ENCODE data around the gene SMIM21. TPM values are rescaled to one million over a fixed set of nuclear protein-coding genes. Genes with fewer than 3 reads are reported as not detected.

Gene SMIM21
- total and polyA plus RNA-seq, 4 donors, result 0.27 to 0.38 TPM; not detected in 2

DNA sequence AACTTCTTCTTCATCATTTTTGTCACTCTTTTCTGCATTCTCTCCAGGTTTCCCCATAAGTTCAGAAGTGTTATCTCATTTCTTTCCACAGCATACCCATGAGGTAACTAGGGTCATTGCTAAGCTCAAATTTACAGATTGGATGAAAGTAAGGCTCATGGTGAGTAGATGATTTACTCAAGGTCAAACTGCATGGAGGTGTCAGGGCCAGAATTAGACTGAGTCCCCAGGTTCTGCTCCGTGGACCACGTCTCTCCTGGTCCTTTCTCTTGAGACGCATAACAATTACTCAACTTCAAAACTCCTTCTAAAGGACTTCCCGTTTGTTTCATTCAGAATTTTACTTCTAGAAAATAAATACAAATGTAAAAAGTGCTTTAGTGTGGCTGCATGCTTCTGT lies 43.4 kb downstream of the SMIM21 start:
- WGBS (ENCODE audit: insufficient coverage), result no CpG with 5 or more reads among the region's 4 CpGs
- H3K27me3 ChIP-seq (ENCODE audit: control insufficient read depth, insufficient read depth, low read length), result no peaks in the 10 kb centered on the region
- no peak overlapping the region for H3K27ac ChIP-seq (ENCODE audit: low read depth, low read length)
- DNase-seq (ENCODE audit: low read depth in 4 of 6, low spot score in 6 of 6), result no peak
- H3K9me3 ChIP-seq (ENCODE audit: control insufficient read depth, insufficient read depth, low read length), result no peaks in the 10 kb centered on the region
- H3K36me3 ChIP-seq (ENCODE audit: control insufficient read depth, insufficient read depth, low read length), result no peaks in the 10 kb centered on the region
- H3K4me3 ChIP-seq (ENCODE audit: low read depth, low read length), result no peak overlapping the region
- H3K4me1 ChIP-seq (ENCODE audit: control insufficient read depth, insufficient read depth, low read length), result no peaks in the 10 kb centered on the region

DNA sequence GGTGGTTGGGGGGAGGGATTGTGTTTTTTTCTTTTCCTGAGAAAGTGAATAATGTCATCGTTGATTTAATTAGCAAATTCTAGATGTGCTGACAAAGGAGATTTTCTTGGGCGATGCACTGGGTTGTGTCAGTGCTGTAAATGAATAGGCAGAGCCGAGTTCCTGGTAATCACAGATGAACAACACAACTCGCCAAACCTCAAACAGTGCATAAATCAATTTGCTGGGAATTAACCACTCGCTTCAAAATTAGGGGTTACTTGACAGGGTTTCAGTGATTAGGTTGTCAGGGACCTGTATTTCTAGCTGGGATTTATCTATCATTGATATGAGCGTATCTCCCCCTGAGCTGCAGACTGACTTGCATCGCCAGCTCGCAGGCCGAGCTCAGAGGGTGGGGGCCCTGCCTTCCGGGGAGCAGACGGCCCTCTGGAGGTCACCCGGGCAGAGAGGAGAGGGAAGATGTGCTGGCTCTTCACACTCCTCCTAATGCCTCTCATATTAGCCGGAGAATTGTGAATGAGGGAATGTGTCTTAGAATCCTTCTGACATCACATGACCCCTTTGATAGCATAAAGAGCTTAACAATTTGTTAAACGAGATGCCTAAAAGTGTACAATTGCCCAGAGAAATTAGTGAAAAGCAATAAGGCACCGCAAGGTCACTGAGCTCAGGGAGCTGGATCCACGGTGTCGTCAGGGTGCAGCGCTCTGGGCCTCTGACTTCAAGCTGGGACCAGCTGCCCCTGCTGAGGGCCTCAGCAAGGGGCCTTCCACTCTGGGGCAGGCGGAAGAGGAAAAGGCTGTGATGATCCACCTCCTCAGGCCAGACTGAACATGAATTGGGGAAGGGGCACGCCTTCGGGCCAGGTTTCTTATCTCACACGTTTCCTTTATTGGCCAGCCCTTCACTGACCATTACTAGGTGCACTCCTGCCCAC lies 48.9 kb downstream of the SMIM21 start:
- H3K4me1 ChIP-seq (ENCODE audit: control insufficient read depth, insufficient read depth, low read length), result peaks cover 10% of the 10 kb centered on the region
- H3K27ac ChIP-seq (ENCODE audit: low read depth, low read length), result no peak overlapping the region
- 74% methylated on average over 8 of the region's 22 CpGs for WGBS (ENCODE audit: insufficient coverage)
- no peak overlapping the region for H3K4me3 ChIP-seq (ENCODE audit: low read depth, low read length)
- peak in 2 of 6 donors; percentile 25 to 63 for DNase-seq (ENCODE audit: low read depth in 4 of 6, low spot score in 6 of 6)
- H3K9me3 ChIP-seq (ENCODE audit: control insufficient read depth, insufficient read depth, low read length), result no peaks in the 10 kb centered on the region
- no peaks in the 10 kb centered on the region for H3K36me3 ChIP-seq (ENCODE audit: control insufficient read depth, insufficient read depth, low read length)
- H3K27me3 ChIP-seq (ENCODE audit: control insufficient read depth, insufficient read depth, low read length), result no peaks in the 10 kb centered on the region

DNA sequence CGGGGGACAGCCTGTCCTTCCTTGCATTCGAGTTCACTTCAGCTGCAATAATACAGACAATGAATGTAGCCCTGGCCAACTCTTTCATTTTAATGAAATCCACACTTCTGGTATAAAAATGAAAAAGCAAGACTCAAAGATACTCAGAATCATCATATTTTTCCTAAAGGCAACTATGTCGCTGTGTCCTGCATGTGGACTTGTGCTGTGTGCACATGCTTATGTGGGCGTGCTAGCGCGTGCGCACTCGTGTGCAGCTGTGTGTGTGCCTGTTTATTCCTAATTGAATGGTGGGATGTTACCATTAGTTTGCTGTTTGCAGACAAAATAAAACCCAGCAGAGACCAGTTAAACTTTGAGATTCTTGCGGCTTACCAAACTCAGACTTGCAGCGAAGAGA lies 49.6 kb downstream of the SMIM21 start:
- H3K4me3 ChIP-seq (ENCODE audit: low read depth, low read length), result no peak overlapping the region

DNA sequence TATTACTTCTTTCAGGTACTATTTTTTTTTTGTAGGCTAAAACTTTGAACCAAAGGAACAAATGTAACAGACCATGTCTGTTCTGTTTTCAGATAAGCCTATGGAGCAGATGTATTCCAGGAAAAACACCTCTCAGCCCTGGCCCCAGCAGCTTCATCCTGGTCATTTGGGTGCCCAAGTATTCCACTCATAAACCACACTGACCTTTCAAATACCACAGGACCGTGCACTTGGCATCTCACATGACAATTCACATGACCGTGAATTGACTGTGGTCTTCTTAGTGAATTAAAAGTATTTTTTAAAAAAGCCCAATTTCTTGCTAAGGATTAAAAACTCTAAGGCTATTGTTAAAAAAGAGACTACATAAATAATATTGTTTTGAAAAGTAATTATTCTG lies 50.2 kb downstream of the SMIM21 start:
- WGBS (ENCODE audit: insufficient coverage), result no CpG with 5 or more reads among the region's 2 CpGs
- H3K36me3 ChIP-seq (ENCODE audit: control insufficient read depth, insufficient read depth, low read length), result no peaks in the 10 kb centered on the region
- no peaks in the 10 kb centered on the region for H3K27me3 ChIP-seq (ENCODE audit: control insufficient read depth, insufficient read depth, low read length)
- no peaks in the 10 kb centered on the region for H3K9me3 ChIP-seq (ENCODE audit: control insufficient read depth, insufficient read depth, low read length)
- no peak overlapping the region for H3K27ac ChIP-seq (ENCODE audit: low read depth, low read length)
- no peak for DNase-seq (ENCODE audit: low read depth in 4 of 6, low spot score in 6 of 6)
- peaks cover 10% of the 10 kb centered on the region for H3K4me1 ChIP-seq (ENCODE audit: control insufficient read depth, insufficient read depth, low read length)
- no peak overlapping the region for H3K4me3 ChIP-seq (ENCODE audit: low read depth, low read length)

More for the DNA sequence above, 49.6 kb downstream of the SMIM21 start:
- WGBS (ENCODE audit: insufficient coverage), result 61% methylated on average over 8 of the region's 10 CpGs
- Histone ChIP-seq H3K27me3 (ENCODE audit: control insufficient read depth, insufficient read depth, low read length) (no peaks in the 10 kb centered on the region), H3K27ac (ENCODE audit: low read depth, low read length) (no peak overlapping the region), H3K9me3 (ENCODE audit: control insufficient read depth, insufficient read depth, low read length) (no peaks in the 10 kb centered on the region), H3K4me1 (ENCODE audit: control insufficient read depth, insufficient read depth, low read length) (peaks cover 10% of the 10 kb centered on the region), H3K36me3 (ENCODE audit: control insufficient read depth, insufficient read depth, low read length) (no peaks in the 10 kb centered on the region)
- peak in 2 of 6 donors; percentile 72 to 89 for DNase-seq (ENCODE audit: low read depth in 4 of 6, low spot score in 6 of 6)

- 73% methylated on average over 2 of the region's 3 CpGs for WGBS (ENCODE audit: insufficient coverage)
- H3K27me3 ChIP-seq (ENCODE audit: control insufficient read depth, insufficient read depth, low read length), result no peaks in the 10 kb centered on the region
- no peaks in the 10 kb centered on the region for H3K36me3 ChIP-seq (ENCODE audit: control insufficient read depth, insufficient read depth, low read length)
- H3K27ac ChIP-seq (ENCODE audit: low read depth, low read length), result no peak overlapping the region
- no peak for DNase-seq (ENCODE audit: low read depth in 4 of 6, low spot score in 6 of 6)
- no peak overlapping the region for H3K4me3 ChIP-seq (ENCODE audit: low read depth, low read length)
- no peaks in the 10 kb centered on the region for H3K9me3 ChIP-seq (ENCODE audit: control insufficient read depth, insufficient read depth, low read length)
- H3K4me1 ChIP-seq (ENCODE audit: control insufficient read depth, insufficient read depth, low read length), result peaks cover 10% of the 10 kb centered on the region
Observed at GRCh38 chr18:75376004-75376403, 51.5 kb downstream of the SMIM21 start.

DNA sequence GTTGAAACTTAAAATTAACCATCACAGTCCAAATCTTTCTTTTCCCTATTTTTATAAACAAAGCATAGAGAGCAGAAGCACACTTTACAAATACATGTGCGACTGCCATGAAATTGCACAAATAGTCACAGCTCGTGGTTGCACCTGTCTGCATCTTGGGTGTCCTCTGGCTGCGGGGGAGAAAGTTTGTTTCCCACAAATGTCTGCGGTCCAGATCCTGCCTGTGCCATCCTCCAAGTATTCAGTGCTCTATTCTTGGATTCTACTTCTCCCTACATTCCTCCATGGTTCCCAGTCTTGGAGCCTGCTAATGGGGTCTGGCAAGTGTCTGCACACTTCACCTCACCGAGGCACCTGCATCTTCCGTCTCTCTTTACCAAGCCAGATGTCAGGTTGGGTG lies 52.2 kb downstream of the SMIM21 start:
- Histone ChIP-seq H3K36me3 (ENCODE audit: control insufficient read depth, insufficient read depth, low read length) (no peaks in the 10 kb centered on the region), H3K4me1 (ENCODE audit: control insufficient read depth, insufficient read depth, low read length) (peaks cover 10% of the 10 kb centered on the region), H3K4me3 (ENCODE audit: low read depth, low read length) (no peak overlapping the region), H3K27ac (ENCODE audit: low read depth, low read length) (no peak overlapping the region), H3K9me3 (ENCODE audit: control insufficient read depth, insufficient read depth, low read length) (no peaks in the 10 kb centered on the region), H3K27me3 (ENCODE audit: control insufficient read depth, insufficient read depth, low read length) (no peaks in the 10 kb centered on the region)
- no peak for DNase-seq (ENCODE audit: low read depth in 4 of 6, low spot score in 6 of 6)
- WGBS (ENCODE audit: insufficient coverage), result 93% methylated on average over 6 of the region's 6 CpGs

DNA sequence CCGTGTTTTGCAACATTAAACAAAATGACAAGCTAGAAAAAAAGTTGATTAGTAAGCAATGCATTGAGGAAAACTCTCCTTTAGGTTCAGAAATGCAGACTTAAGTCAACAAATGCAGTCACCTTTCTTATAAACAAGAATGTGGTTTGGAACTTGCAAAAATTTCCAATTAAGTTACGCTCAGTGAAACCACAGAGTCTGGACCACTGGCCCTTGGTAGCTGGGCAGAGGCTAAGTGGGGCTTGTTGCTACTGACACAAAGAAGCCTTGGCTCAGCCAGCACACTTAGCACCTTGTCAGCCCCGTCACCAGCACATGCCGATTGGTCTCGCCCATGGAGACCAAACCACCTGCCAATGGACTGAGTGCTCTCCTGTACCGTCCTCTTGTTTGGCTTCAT lies 53.0 kb downstream of the SMIM21 start:
- no peak overlapping the region for H3K27ac ChIP-seq (ENCODE audit: low read depth, low read length)
- no peak for DNase-seq (ENCODE audit: low read depth in 4 of 6, low spot score in 6 of 6)
- peaks cover 10% of the 10 kb centered on the region for H3K4me1 ChIP-seq (ENCODE audit: control insufficient read depth, insufficient read depth, low read length)
- no peak overlapping the region for H3K4me3 ChIP-seq (ENCODE audit: low read depth, low read length)
- WGBS (ENCODE audit: insufficient coverage), result 72% methylated on average over 3 of the region's 6 CpGs
- H3K9me3 ChIP-seq (ENCODE audit: control insufficient read depth, insufficient read depth, low read length), result no peaks in the 10 kb centered on the region
- H3K27me3 ChIP-seq (ENCODE audit: control insufficient read depth, insufficient read depth, low read length), result no peaks in the 10 kb centered on the region
- no peaks in the 10 kb centered on the region for H3K36me3 ChIP-seq (ENCODE audit: control insufficient read depth, insufficient read depth, low read length)

DNA sequence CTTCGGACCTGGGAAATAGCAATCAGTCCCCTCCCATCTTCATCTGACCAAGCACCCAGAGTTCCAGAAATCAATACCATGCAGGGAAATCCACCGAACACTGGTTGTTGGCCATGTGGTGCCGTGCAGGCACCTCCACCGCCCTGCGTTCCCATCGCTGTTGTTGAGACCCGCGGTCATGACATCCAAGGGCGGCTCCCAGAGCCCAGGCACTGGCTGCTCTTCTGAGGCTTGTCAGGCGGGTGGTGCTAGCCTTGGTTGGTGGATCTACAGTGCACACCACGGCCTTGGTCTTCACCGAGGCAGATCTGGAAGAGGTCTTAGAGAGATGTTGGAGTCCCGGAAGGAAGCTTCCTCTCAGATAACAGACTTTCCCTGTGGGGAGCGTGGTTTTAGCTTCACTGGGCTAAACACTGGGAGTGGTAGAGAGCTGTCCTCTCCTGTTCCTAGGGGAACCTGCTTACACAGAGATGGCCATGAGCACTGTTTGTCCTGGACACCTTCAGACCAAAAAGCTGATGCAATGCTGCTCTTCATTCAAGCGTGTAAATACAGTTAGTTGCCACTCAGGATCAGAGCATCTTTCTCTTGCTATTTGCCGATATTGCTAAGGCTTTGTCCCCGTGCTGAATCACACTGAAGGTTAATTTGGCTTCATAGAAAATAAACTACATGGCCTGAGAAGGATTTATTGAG lies 58.3 kb downstream of the SMIM21 start:
- Histone ChIP-seq H3K9me3 (ENCODE audit: control insufficient read depth, insufficient read depth, low read length) (no peaks in the 10 kb centered on the region), H3K36me3 (ENCODE audit: control insufficient read depth, insufficient read depth, low read length) (no peaks in the 10 kb centered on the region), H3K27me3 (ENCODE audit: control insufficient read depth, insufficient read depth, low read length) (no peaks in the 10 kb centered on the region), H3K4me3 (ENCODE audit: low read depth, low read length) (no peak overlapping the region), H3K27ac (ENCODE audit: low read depth, low read length) (no peak overlapping the region), H3K4me1 (ENCODE audit: control insufficient read depth, insufficient read depth, low read length) (peaks cover 10% of the 10 kb centered on the region)
- no peak for DNase-seq (ENCODE audit: low read depth in 4 of 6, low spot score in 6 of 6)
- WGBS (ENCODE audit: insufficient coverage), result 95% methylated on average over 15 of the region's 17 CpGs

DNA sequence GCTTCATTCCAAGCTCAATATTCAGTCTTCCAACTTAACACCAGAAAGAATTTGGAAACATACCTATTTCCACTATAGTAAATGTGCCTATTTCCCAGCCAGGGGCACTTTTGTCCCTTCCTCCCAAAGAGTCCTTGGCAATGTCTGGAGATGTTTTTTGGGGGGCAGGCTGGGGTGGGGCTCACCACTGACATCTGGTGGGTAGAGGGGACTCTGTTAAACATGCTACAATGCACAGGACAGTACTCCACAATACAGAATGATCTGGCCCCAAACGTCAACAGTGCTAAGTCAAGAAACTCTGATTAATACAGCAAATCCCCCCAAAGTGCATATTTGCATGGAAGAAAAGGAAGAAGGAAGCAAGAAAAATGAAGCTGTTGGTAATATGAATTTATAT lies 61.7 kb downstream of the SMIM21 start:
- DNase-seq (ENCODE audit: low read depth in 4 of 6, low spot score in 6 of 6), result no peak
- Histone ChIP-seq H3K4me1 (ENCODE audit: control insufficient read depth, insufficient read depth, low read length) (peaks cover 10% of the 10 kb centered on the region), H3K27me3 (ENCODE audit: control insufficient read depth, insufficient read depth, low read length) (no peaks in the 10 kb centered on the region), H3K27ac (ENCODE audit: low read depth, low read length) (no peak overlapping the region), H3K36me3 (ENCODE audit: control insufficient read depth, insufficient read depth, low read length) (no peaks in the 10 kb centered on the region), H3K4me3 (ENCODE audit: low read depth, low read length) (no peak overlapping the region), H3K9me3 (ENCODE audit: control insufficient read depth, insufficient read depth, low read length) (no peaks in the 10 kb centered on the region)
- no CpG with 5 or more reads among the region's 1 CpG for WGBS (ENCODE audit: insufficient coverage)
